Stimulated activated naive CD8-positive, alpha-beta T cell treated with anti-CD3 and anti-CD28 coated beads, Interleukin-15, Interleukin-2, amounts not matched to agents 100 U/mL and 50 U/mL, for 24 hours (primary cell): ENCODE results near the gene FAM228B.
A peak's percentile ranks its signal among the peaks of the same experiment; 100 is the strongest.
"Not testable (repeated sequence)": the region's sequence is repeated elsewhere in the genome, so short reads cannot be mapped to it uniquely, and the experiment has no call there.

ENCODE experiments used
- ATAC-seq: fragments of 150-1000 bp; cut with Tn5 transposase; one replicate; pipeline ENCODE4 v1.10.0; 2021
- DNase-seq: peaks from one replicate; pipeline ENCODE4 v3.0.0; 2021

Gene FAM228B

DNA sequence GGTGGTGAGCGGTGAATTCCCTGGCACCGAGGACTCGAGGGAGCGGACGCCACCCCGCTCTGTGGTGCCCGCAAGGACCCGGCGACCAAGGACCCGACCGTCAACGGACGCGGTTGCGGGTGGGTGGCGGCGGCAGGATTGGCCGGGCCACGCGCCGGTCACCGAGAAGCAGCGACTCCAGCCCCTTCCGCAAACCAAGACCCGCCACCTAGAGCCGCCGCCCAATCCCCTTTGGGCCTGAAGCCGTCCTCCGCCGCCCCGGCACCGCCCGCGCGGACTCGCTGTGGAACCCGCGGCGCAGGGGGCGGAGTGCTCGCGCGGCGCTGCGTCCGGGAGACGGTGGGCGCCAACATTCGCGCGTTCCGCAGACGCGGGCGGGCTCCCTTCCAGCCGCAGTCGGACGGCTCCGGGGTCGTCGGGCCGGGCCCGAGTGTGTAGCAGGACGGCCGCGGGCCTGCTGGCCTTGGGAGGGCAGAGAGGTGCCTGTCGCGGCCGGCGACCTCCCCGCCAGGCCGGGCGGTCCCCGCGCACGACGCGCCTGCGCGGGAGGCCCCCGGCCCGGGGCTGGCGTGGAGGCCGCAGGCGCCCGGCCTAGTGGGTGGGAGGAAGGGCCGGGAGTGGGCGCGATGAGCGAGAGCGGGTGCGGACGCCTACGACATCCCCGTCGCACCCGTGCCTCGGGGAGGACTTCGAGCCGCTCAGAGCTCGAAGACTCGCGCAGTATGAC, at the start of gene FAM228B, which contains the start of gene PFN4:
TSS of gene FAM228B (plus strand) at position 275 of the 727 bp plus-strand sequence. CDS start 893 bp downstream, outside the sequence.
TSS of gene PFN4 (minus strand) at position 140 of the 727 bp plus-strand sequence. CDS start 799 bp downstream, outside the sequence.
- peak; percentile 81 for DNase-seq
- peak; percentile 92 for ATAC-seq

DNA sequence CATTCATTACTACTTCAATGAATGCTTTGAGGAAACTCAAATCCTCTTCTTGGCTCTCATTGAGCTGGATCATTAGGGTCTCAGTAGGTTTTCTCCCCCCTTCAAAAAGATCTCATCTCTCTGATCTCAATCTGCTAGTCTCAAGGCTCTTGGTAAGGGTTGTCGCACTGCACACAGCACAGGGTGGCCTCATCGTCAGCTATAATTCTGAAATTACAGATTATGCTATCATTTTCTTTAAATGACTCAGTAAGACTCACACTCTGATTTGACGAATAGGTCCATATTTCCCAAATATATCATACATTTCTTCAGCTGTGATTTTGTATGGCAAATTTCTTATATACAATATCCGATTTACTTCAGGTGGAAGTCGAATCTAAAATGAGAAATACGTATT, 49.5 kb upstream of the FAM228B start:
- ATAC-seq: no peak
- DNase-seq: no peak

DNA sequence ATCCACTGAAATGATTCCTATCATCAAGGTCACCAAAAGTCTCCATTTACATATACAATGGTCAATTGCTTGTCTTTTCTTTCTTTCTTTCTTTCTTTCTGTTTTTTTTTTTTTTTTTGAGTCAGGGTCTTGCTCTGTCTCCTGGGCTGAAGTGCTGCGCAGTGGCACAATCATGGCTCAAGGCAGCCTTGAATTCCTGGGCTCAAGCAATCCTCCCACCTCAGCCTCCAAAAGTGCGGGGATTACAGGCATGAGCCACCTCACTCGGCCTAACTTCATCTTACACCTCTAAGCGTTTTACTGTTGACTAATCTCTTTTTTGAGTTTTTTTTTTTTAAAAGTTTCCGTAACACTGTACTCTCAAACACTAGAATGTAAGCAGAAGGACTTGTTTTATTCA, 48.0 kb upstream of the FAM228B start:
- no peak for DNase-seq
- no peak for ATAC-seq

DNA sequence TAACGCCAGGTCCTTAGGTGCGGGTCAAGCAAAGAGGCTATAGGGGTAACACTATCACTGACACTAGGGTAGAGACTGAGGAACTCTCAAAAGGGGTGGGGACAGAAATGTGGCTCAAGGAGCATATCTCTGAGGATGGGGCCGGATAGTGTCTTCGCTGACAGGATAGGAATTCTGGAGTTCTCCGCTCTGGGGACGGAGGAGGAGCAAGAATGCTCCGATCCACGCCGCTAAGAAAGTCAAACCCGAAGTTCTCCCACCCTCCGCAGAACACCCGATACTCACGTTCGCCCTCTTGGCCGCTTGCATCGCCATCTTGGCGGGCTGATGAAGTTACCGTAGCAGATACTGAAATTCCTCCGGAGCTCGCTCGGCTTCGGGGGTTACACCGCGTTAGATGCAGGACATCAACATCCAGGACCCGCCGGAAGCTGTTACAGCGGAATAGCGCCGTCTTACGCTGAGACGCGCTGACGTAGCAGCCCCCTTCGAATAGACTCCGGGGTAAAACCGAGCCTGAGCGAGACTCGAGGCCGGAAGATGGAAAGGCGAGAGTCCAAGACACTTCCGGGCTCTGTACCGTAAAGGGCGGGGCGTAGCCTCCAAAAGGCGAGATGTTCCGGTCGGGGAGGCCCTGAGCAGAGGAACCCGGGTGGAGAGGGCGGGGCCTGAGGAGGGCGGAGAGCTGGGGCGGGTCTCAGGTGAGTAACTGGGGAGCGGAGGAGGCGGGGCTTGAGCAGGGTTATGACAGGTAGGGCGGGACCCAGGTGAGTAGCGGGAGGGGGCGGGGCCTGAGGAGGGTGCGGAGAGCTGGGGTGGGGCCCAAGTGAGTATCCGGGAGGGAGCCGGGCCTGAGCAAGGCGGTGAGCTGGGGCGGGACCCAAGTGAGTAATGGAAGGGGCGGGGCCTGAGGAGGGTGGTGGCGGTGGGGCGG, 47.1 kb upstream of the FAM228B start, which contains the start of gene SF3B6:
TSS of gene SF3B6 (minus strand) at position 412 of the 934 bp plus-strand sequence. CDS start at position 315, 97 bp downstream.
- DNase-seq (peak; percentile 99), ATAC-seq (peak; percentile 96)

DNA sequence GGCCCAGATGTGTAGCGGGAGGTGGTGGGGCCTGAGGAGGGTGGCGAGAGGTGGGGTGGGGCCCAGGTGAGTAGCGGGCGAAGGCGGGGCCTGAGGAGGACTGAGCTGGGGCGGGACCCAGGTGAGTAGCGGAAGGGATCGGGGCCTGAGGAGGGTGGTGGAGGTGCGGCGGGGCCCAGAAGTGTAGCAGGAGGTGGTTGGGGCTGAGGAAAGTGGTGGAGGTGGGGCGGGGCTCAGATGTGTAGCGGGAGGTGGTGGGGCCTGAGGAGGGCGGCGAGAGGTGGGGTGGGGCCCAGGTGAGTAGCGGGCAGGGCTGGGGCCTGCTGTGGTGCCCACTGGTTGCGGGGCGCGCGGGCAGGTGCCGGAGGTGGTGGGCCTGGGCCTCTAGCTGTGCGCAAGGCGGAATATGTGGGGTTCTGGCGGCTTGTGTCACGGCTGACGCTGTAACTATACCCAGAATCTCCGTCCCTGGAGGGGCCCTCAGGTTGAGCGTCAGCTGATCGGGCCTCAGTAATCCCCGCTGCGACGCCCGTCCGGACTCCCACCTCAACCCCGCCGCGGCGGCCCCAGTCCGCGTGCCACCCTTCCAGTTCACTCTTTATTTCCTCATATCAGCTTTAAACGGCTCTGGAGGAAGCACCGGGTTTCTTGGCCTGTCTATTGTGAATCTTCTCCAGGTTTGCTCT, 46.3 kb upstream of the FAM228B start:
- peak; percentile 26 for DNase-seq
- no peak for ATAC-seq

DNA sequence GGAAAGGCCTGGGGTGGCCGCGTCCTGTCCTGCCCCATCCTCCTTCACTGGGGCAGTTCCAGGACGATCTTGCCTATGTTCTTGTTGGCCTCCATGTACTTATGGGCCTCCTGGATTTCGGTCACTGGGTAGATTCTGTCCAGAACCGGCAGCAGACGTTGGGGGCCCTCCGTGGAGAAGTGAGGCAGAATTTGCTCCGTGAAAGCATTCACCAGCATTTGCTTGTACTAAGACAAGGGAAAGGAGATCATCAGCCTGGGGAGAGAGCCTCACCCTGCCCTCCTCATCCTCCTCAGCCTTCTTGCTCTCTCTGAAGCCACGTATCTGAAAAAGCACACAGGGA, 45.8 kb upstream of the FAM228B start:
- no peak for ATAC-seq
- no peak for DNase-seq

DNA sequence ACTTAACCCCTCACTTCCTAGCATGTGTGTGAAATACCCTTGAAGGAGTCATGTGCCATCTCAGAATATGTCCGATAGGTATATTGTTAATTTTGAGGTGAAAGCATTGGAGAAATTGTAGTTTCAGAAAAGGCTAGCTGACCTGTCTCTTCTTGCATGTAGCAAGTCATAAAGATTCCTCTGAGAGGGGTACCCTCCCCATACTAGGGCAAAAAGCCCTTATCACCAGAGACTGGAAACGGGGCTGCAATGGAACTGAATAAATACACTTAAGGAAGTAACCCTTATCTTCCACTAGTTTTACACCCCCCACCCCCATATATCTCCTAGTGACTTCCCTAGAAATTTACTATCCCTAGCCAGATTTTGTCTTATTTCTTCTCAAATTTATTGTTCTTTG, 45.4 kb upstream of the FAM228B start:
- DNase-seq: no peak
- ATAC-seq: no peak

DNA sequence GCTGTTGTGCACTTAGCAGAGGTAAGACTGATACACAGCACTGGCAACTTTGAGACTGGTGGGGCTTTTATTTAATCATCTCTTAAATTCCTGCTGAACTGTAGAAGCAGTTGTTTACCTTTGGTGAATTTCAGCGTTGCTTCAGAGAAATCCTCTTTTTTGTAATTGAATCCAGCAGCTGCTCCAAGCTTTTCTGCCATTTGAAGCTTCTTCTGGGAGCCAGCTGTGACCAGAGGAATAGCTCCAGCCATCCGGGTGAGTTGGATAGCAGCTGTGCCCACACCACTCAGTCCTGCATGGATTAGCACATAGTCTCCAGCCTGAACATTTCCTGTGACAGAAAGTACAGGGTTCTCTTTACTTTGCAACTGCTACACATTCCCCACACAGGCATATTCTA, 42.6 kb upstream of the FAM228B start:
- no peak for ATAC-seq
- no peak for DNase-seq

DNA sequence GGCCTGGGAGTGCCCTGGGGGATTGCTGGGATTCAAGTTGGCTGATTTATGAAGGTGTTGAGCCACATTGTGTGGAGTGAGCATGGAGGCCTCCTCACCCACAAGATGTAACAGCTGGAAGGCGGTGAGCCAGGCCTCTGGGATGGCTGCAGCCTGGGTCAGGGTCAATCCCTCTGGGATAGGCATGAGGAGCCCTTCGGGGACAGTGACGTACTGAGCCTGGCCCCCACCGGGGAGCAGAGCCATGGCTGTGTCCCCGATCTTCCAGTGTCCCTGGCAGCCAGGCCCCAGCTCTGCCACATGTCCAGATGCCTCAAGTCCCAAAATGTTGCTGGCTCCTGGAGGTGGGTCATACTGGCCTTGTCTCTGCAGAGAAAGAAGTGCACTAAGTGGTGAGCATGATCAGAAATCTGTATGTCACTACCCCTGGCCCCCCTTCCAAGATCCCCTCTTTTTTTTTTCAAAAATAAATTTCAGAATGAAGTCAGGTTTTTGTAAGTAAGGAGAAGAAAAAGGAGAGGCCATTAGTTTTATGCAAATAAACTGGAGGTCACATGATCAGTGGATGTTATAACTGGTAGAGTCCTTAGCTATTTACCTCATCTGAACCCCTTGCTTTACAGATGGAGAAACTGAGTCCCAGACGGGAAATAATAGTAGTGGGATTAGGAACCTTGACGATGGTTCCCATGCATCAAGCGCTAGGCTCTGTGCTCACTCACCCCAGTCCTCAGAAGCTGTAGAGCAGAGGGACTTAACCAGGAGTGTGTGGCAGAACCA, 40.3 kb upstream of the FAM228B start:
- ATAC-seq (no peak), DNase-seq (no peak)

DNA sequence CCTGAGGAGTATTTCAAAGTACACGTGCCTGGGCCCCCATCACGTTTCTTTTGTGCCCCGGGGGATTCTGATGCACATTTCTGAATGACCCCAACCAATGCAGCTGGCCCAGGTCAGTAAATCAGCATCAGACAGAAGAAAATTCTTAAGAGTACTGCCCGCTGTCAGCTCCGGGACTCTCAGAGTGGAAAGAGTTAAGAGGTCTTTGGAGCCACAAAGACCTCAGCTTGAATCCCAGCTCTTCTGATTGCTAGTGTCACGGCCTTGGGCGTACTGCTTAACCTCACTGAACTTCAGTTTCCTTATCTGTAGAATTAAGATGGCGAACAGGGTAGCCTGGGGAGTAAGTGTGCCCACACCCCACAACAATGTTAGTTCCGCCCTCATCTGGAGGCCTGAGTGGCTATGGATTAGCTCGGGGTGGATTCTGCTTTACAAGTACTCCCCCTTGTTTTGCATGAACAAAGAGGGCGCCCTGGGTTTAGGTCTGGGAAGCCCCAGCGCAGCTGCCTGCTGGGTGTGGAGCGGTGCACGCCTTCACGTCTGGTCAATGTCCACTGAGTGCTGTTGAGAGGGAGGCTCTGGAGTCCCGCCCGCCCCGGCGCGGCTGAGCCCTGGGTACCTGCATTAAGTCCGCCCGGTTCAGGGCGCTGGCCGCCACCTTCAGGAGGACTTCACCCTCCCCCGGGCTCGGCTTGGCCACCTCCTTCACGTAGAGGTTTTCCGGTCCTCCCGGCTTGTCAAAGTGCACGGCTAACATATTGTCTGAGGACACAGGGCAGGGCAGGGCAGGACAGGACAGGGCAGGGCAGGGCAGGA, 39.5 kb upstream of the FAM228B start:
- DNase-seq: peak; percentile 54
- ATAC-seq: peak; percentile 61

DNA sequence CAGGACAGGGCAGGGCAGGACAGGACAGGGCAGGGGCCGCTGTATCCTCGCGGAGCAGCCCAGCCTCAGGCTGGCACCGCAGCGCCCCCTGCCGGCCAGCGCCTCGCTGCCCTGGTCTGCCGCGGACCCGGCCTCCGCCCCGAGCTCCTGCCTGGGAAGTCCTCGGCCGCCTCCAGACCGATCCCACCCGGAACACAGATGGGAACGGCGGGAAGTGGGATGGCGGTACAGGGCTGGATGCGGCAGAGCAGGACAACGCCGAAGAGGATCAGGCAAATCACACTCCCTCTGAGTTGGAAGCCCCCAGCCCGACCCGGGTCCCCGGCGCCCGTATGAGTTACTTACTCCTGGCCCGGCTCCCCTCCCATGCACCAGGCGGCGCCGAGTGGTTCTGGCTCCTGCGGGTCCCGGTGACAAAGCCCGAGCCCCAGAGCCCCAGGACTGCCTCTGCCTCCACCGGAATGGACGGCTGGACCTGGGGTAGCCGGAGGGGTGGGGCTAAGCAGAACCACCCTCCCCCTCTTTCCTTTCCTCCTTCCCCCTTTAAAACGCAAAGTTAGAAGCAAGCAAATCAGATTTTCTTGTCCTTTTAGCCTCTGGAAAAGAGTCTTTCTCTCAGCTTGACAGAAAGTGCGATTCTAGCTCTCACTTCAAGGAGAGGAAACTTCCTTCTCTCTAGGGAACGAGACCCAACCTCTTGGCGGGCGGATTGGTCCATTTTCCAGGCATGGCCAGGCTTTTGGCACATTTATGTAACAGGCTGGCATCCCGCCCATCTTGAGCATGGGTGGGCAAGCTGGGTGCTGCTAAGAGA, 38.7 kb upstream of the FAM228B start, which contains the start of gene TP53I3:
TSS of gene TP53I3 (minus strand) at position 449 of the 814 bp plus-strand sequence. CDS start 508 bp downstream, outside the sequence.
- DNase-seq: peak; percentile 90

DNA sequence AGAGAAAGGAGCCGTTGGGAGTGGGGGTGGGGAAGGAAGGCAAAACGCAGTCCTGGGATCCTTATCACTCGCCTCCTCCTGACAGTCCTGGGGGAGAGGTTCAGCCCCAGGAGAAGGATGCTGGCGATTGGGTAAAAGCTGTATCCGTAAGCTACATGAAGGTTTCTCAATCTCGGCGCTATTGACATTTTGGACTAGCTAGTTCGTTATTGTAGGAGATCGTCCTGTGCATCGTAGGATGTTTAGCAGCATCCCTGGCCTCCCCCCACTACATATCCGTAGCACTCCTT, 38.1 kb upstream of the FAM228B start:
- ATAC-seq: no peak
- no peak for DNase-seq

More for the DNA sequence above, 38.7 kb upstream of the FAM228B start, which contains the start of gene TP53I3:
- peak; percentile 98 for ATAC-seq

DNA sequence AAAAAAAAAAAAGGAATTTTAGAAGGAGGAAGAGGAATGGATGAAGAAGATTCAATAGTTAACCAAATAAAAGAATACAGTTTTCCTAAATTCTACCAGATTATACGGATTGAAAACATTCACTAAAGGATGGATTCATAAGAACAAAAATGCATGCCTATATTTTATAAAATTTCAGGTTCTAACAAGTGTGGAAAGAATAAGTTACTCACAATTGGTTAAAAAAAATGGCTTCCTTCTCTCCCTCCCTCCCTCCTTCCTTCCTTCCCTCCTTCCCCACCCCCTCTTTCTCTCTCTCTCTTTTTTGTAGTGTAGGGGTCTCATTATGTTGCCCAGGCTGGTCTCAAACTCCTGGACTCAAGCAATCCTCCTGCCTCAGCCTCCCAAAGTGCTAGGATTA, 37.0 kb upstream of the FAM228B start:
- ATAC-seq (no peak), DNase-seq (no peak)

DNA sequence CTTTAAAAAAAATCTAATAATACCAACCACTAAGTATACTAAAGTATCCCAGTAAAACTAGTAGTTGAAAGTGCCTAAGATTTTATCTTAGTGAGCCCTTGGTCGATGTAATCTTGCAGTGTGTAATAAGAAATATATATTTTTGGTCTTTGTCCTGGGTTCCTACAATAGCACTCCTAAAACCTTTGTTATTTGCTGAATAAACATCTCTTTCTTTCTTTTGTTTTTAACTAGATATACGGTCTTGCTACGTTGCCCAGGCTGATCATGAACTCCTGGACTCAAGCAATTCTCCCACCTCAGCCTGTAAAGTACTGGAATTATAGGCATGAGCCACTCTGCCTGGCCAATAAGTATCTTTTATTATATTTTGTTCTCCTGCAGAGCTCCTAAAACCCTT, 36.2 kb upstream of the FAM228B start:
- DNase-seq (no peak), ATAC-seq (no peak)

DNA sequence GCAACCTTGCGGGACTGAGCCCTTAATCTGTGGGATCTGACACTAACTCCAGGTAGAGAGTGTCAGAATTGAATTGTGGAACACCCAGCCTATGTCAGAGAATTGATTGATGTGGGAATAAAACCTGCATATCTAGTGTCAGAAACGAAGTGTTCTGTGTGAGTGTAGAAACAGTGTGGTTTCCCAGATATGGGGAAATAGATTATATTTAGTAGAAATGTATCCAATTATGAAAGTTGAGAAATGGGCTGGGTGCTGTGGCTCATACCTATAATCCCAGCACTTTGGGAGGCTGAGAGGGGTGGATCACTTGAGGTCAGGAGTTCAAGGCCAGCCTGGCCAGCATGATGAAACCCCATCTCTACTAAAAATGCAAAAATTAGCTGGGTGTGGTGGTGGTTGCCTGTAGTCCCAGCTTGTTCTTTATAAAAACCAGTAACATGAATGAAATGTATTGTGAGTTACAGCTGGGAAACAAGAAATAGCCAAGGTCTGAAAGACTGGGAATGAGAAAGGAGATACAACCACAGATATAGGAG, 34.4 kb upstream of the FAM228B start:
- no peak for ATAC-seq
- no peak for DNase-seq

DNA sequence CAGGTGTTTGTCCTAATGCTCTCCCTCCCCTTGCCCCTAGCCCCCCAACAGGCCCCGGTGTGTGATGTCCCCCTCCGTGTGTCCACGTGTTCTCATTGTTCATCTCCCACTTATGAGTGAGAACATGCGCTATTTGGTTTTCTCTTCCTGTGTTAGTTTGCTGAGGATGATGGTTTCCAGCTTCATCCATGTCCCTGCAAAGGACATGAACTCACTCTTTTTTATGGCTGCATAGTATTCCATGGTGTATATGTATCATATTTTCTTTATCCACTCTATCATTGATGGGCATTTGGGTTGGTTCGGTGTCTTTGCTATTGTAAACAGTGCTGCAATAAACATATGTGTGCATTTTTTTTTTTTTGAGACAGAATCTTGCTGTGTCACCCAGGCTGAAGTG, 30.0 kb upstream of the FAM228B start:
- not testable (repeated sequence) for ATAC-seq, DNase-seq

DNA sequence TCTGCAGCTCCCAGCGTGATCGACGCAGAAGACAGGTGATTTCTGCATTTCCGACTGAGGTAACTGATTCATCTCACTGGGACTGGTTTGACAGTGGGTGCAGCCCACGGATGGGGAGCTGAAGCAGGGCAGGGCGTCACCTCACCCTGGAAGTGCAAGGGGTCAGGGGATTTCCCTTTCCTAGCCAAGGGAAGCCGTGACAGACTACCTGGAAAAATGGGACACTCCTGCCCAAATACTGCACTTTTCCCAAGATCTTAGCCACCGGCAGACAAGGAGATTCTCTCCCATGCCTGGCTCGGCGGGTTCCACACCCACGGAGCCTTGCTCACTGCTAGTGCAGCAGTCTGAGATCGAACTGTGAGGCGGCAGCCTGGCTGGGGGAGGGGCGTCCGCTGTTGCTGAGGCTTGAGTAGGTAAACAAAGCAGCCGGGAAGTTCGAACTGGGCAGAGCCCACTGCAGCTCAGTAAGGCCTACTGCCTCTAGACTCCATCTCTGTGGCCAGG, 28.0 kb upstream of the FAM228B start:
- DNase-seq, ATAC-seq: not testable (repeated sequence)

DNA sequence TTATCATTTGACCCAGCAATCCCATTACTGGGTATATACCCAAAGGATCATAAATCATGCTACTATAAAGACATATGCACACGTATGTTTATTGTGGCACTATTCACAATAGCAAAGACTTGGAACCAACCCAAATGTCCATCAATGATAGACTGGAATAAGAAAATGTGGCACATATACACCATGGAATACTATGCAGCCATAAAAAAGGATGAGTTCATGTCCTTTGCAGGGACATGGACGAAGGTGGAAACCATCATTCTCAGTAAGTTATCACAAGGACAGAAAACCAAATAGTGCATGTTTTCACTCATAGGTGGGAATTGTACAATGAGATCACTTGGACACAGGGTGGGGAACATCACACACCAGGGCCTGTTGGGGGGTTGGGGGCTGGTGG, 22.5 kb upstream of the FAM228B start:
- ATAC-seq, DNase-seq: not testable (repeated sequence)

DNA sequence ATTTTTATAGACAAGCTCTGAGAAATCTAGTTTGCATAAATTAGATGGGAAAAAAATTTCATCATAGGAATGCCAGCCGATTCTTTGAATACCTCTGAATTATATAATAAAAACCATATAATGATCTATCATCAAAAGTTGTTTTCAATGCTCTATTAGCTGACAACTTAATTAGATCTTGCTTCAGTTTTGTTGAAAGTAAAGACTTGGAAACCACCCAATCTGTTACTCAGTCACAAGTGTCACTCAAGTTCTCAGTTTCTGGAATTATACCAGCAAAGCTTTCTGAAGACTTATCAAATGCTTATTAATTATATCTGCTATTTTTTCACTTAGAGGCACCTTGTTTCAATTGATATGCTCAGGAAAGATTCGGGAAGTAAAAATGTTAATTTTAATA, 21.3 kb upstream of the FAM228B start:
- no peak for ATAC-seq

More for the DNA sequence above, 21.3 kb upstream of the FAM228B start:
- no peak for DNase-seq
